Cardiac muscle cell (in vitro differentiated cells and primary cell): ENCODE data around the gene SBF2. TPM values are rescaled to one million over a fixed set of nuclear protein-coding genes. Genes with fewer than 3 reads are reported as not detected.

Experiments
- DNase-seq, 2 donors: peaks; one replicate each; pipeline versions ENCODE4 v3.0.0 to v3.0.0-alpha.2; 2010 to 2017; ENCODE audit warnings: low read depth in 1 of 2, low spot score in 1 of 2
- H3K27ac ChIP-seq: fragments of 200-600 bp; sonication (generic); 2 replicates; pipeline ENCODE4 v1.5.1; 2016
- H3K27me3 ChIP-seq: fragments of 200-600 bp; sonication (generic); 2 replicates; pipeline ENCODE4 v1.6.0; 2016; ENCODE audit warnings: control low read depth
- H3K36me3 ChIP-seq: fragments of 200-600 bp; sonication (generic); 2 replicates; pipeline ENCODE4 v1.5.1; 2016; ENCODE audit warnings: control low read depth
- H3K4me1 ChIP-seq: fragments of 200-600 bp; sonication (generic); 2 replicates; pipeline ENCODE4 v1.8.1; 2017; ENCODE audit warnings: low read depth, mild to moderate bottlenecking, mixed run types
- H3K4me3 ChIP-seq: fragments of 200-600 bp; sonication (generic); 2 replicates; pipeline ENCODE4 v1.5.1; 2016; ENCODE audit warnings: mild to moderate bottlenecking
- H3K9me3 ChIP-seq: fragments of 200-600 bp; sonication (generic); 2 replicates; pipeline ENCODE4 v1.5.1; 2017; ENCODE audit warnings: low read depth, mild to moderate bottlenecking, control low read depth
- polyA plus RNA-seq: library from polyadenylated mRNA; unstranded; fragments of >200 nt; fragmentation: Nextera tagmentation; extraction: Ambion mirVana; gene quantifications from 2 replicates; pipeline ENCODE4 v1.2.1, GENCODE V29; 2016
- total RNA-seq: library from RNA; depleted of rRNA; stranded (reverse); fragments of >200 nt; gene quantifications from 2 replicates; pipeline ENCODE4 v1.2.3, GENCODE V29; 2016
- TF ChIP-seq, protein P1 (sequence below): IDR thresholded peaks from 2 replicates; pipeline ENCODE4 v1.5.1; 2012; ENCODE audit warnings: low read depth, mild to moderate bottlenecking, low read length

The SBF2 gene
- total and polyA plus RNA-seq, 2 experiments from 2014 or later = 13.3 to 32.3 TPM

DNA sequence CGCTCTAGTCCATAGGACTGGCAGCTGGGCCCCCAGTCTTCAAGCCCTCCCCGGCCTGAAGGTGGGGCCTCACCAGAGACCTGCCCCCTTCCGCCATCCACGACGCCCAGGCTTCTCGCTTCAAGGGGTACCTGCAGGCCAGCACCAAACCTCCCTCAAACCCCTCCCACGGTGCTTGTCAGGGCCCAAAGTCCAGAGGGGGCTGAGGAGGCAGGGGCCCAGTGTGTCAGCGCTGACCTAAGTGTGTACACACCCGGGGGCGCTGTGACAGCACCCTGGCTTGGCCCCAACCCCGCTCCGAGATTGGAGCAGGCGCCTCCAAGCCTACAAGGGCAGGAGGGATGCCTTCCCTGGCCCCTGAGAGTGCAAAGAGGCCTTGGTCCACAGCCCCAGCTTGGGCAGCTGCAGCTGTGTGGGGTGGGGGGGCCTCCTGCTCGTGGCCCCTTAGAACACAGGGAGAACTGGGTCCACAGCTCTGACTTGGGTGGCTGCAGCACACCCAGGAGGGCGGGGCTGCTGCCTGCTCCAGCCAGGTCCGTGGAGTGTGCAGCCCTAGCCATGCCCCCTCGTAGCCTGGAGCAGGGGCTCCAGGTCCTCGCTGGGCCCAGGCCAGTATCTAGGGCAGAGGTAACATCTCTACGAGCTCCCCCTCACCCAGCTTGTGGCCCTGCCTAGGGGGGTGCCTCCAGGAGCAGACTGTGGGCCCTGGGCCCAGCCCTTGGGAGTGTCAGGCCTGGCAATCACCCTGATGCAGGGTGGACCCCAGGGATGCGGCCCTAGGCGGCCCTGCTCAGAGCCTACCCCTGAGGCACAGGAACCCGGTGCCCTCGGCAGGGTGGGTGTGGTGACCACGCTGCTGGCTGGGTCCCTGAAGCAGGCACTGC is 4.9 kb downstream of the SBF2 start:
- no peak for DNase-seq
- H3K27ac ChIP-seq = no peak overlapping the region
- H3K4me1 ChIP-seq = peaks cover 10% of the 10 kb centered on the region
- H3K4me3 ChIP-seq = no peak overlapping the region
- TF ChIP-seq, protein P1, sequence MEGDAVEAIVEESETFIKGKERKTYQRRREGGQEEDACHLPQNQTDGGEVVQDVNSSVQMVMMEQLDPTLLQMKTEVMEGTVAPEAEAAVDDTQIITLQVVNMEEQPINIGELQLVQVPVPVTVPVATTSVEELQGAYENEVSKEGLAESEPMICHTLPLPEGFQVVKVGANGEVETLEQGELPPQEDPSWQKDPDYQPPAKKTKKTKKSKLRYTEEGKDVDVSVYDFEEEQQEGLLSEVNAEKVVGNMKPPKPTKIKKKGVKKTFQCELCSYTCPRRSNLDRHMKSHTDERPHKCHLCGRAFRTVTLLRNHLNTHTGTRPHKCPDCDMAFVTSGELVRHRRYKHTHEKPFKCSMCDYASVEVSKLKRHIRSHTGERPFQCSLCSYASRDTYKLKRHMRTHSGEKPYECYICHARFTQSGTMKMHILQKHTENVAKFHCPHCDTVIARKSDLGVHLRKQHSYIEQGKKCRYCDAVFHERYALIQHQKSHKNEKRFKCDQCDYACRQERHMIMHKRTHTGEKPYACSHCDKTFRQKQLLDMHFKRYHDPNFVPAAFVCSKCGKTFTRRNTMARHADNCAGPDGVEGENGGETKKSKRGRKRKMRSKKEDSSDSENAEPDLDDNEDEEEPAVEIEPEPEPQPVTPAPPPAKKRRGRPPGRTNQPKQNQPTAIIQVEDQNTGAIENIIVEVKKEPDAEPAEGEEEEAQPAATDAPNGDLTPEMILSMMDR = no peak
- H3K27me3 ChIP-seq = no peaks in the 10 kb centered on the region
- no peaks in the 10 kb centered on the region for H3K9me3 ChIP-seq
- no peaks in the 10 kb centered on the region for H3K36me3 ChIP-seq

DNA sequence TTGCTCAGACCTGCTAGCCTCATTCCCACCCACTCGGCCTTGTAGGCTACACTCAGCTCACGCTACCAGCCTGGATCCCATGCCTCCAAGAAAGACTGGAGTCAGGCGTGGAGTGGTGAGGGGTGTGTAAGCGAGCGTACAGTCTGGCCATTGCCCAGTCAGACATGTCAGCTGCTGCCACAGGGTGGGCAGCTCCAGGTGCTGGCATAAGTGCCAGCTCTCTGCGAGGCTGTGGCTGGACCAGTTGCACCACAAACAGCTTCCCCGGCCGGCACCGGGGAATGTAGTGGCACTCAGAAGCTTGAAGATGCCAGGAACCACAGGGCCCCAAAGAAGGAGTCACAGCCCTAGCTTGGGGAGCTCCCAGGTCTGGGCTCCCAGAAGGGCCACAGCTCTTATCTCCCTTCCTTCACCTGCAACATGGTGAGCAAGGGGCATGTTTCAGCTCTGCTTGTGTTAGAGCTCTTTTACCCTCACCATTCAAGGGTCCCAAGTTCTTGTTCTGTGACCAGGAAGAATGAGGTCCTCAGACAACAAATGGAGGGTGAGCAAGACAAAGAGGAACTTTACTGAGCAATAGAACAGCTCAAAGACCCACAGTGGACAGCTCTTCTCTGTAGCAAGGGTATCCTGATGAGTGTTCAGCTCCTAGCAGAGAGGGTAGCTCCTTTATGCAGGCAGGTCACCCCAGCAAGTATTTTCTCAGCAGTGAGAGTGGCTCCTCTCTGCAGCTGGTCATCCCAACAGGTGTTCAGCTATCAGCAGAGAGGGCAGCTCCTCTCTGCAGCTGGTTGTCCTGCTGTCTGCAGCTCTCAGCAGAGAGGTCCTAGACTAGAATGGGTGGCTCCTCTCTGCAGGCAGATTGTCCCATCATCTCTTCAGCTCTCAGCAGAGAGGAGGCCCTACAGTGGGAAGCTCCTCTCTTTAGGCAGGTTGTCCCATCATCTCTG is 6.0 kb downstream of the SBF2 start:
- no peak for DNase-seq
- TF ChIP-seq, protein P1 = no peak
- Histone ChIP-seq H3K27ac (no peak overlapping the region), H3K4me3 (no peak overlapping the region), H3K27me3 (no peaks in the 10 kb centered on the region), H3K36me3 (no peaks in the 10 kb centered on the region), H3K9me3 (no peaks in the 10 kb centered on the region), H3K4me1 (peaks cover 8% of the 10 kb centered on the region)

DNA sequence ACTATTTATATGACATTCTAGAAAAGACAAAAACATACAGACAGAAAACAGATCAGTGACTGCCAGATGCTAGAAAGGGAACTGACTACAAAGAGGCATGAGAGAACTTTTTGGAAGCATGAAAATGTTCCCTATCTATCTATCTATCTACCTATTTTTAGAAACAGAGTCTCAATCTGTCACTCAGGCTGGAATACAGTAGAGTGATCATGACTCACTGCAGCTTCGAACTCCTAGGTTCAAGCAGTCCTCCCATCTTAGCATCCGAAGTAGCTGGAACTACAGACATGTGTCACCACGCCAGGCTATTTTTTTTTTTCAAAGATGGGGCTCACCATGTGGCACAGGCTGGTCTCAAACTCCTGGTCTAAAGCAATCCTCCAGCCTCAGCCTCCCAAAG is 6.9 kb downstream of the SBF2 start:
- Histone ChIP-seq H3K9me3 (no peaks in the 10 kb centered on the region), H3K4me1 (peaks cover 4% of the 10 kb centered on the region), H3K36me3 (no peaks in the 10 kb centered on the region), H3K27me3 (no peaks in the 10 kb centered on the region), H3K4me3 (no peak overlapping the region), H3K27ac (no peak overlapping the region)
- TF ChIP-seq, protein P1 = no peak
- no peak for DNase-seq

DNA sequence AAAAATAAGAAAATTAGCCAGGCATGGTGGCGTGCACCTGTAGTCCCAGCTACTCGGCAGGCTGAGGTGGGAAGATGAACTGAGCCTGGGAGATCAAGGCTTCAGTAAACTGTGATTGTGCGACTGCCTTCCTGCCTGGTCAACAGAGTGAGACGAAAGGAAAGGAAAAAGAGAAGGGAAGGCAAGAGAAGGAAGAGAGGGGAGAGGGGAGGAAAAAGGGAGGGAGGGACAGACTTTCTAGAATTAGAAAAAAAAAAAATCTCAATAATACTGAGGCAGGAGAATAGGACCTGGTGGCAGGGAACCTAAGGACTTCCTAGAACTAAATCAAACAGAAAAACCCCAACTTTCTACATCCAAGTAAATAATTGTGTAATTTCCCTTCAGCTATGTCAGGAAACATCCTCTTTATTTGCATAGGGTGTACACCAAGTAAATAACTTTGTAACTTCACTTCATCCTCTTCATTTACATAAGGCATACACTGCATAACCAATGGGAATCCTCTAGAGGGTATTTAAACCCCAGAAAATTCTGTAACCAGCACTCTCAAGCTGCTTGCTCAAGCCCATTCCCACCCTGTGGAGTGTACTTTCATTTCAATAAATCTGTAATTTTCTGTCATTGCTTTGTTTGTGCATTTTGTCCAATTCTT is 8.7 kb downstream of the SBF2 start:
- no peaks in the 10 kb centered on the region for H3K27me3 ChIP-seq
- H3K4me1 ChIP-seq = peaks cover 4% of the 10 kb centered on the region
- no peaks in the 10 kb centered on the region for H3K9me3 ChIP-seq
- TF ChIP-seq, protein P1 = no peak
- H3K27ac ChIP-seq = no peak overlapping the region
- no peaks in the 10 kb centered on the region for H3K36me3 ChIP-seq
- no peak overlapping the region for H3K4me3 ChIP-seq
- no peak for DNase-seq

DNA sequence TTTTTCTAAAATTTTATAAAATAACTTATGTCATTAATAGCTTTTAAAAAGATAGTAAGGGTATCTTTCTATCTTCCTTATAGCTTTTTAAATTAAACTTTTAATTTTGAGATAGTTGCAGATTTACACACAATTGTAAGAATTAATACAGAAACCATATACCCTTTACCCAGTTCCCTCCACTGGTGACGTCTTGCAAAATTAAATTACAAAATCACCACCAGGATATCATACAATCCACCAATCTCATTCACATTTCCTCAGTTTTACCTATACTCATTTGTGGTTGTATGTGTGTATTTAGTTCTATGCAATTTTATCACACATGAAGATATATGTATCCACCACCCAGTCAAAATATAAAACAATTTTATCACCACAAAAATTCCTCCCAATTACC is 10.0 kb downstream of the SBF2 start:
- peaks cover 4% of the 10 kb centered on the region for H3K4me1 ChIP-seq
- no peaks in the 10 kb centered on the region for H3K9me3 ChIP-seq
- no peaks in the 10 kb centered on the region for H3K27me3 ChIP-seq
- DNase-seq = no peak
- TF ChIP-seq, protein P1 = no peak
- no peaks in the 10 kb centered on the region for H3K36me3 ChIP-seq
- no peak overlapping the region for H3K27ac ChIP-seq
- H3K4me3 ChIP-seq = no peak overlapping the region
